ENCODE data around the gene CALHM4.
"Not testable (repeated sequence)": the region's sequence is repeated elsewhere in the genome, so short reads cannot be mapped to it uniquely, and the experiment has no call there.

The CALHM4 gene

GRCh38 chr6:116579143-116579542 lies 25.6 kb downstream of the CALHM4 start:
- DNase-seq, result no peak

GRCh38 chr6:116580198-116580597 lies 26.6 kb downstream of the CALHM4 start:
- DNase-seq, result no peak

DNA sequence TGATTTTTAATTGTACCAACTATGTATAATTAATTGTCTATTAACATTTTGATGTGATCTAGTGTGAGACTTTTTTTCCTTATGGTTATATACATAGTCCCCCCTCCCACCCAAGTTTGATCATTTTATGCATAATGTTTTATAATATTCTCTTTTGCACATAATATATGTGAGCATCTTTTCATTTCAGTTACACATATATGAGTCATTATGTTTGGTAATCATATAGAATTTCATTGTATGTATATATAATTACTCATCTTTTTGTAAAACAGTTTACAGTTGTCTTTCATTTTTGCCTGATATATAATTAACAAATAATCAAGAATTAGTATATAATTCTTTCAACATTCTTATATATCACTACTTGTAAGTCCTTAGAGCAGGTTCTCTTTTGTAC lies 32.7 kb downstream of the CALHM4 start:
- DNase-seq, result no peak

DNA sequence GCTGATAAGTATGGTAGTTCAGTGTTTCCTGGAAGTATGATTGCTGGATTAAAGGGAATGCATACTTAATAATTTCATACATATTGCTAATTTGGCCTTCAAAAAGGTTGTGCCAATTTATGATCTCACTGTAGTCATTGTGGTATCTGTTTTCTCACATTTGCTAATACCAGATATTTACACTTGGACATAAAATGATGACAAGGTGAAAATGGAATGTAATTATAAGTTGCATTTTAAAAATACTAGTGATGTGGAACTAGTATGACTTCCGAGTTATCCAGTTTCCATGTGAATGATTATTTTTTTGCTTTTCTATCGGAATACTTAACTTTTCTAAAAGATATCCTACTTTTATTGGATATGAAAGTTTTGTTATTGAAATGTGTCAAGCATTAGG lies 33.2 kb downstream of the CALHM4 start:
- DNase-seq, result no peak

- no peak for DNase-seq
Observed at GRCh38 chr6:116595247-116595646, 41.7 kb downstream of the CALHM4 start.

DNA sequence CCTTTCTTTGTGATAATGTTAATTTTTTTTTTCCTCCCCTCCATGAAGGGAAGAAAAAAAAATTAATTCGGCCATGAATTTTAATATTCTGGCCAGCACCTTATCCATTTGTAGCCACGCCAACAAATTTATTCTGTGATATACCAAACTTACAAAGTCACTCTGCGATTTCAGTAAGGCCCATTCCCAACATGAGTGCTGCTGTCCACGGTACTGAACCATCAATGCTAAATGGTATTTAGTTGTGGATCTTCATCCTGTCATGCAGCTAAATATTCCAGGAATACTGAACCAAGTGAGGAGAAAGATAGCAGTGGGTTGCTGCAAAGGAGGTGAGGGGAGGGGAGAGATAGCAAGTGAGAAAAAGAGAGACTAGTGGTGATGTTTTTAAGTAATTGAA lies 43.3 kb downstream of the CALHM4 start:
- DNase-seq, result no peak

- not testable (repeated sequence) for DNase-seq
Observed at GRCh38 chr6:116603916-116604315, 50.4 kb downstream of the CALHM4 start.

- DNase-seq, result not testable (repeated sequence)
Observed at GRCh38 chr6:116604868-116605267, 51.3 kb downstream of the CALHM4 start.

DNA sequence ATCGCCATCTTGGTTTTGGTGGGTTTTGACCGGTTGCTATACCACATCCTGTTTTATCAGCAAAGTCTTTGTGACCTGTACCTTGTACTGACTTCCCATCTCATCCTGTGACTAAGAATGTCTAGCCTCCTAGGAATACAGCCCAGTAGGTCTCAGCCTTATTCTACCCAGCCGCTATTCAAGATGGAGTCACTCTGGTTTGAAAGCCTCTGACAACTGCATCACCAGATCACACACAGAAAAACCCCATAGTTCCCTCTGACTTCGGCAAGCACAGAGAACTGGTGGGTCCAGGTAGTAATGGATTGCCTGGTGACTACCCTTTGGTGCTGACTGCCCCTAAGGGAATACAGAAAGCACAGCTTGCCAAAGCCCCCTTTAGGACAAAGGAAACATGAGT lies 52.4 kb downstream of the CALHM4 start:
- DNase-seq, result no peak

All from COR-L47 (cell line).